ENCODE data around the gene CPN2. TPM values are rescaled to one million over a fixed set of nuclear protein-coding genes. Genes with fewer than 3 reads are reported as not detected.
A peak's percentile ranks its signal among the peaks of the same experiment; 100 is the strongest.

The CPN2 gene
- total RNA-seq, 2 donors from 2014 or later = 0.15 TPM; not detected in 1

- no peak for TF ChIP-seq CTCF (IDR thresholded peaks at IDR 0.05)
- no peaks in the 10 kb centered on the region for H3K4me1 ChIP-seq
- H3K27me3 ChIP-seq = no peaks in the 10 kb centered on the region
- no peaks in the 10 kb centered on the region for H3K9me3 ChIP-seq
- intact Hi-C loops (cut with DNase I) = no loop called here
- no peak overlapping the region for H3K4me3 ChIP-seq
- no peak for DNase-seq
- H3K27ac ChIP-seq = no peak overlapping the region
- no peak overlapping the region for H3K9ac ChIP-seq (ENCODE audit: low read depth in 2 of 2, low read length in 2 of 2)
- H3K36me3 ChIP-seq = no peaks in the 10 kb centered on the region
Observed at GRCh38 chr3:194303749-194304148, 47.4 kb downstream of the CPN2 start.

- Histone ChIP-seq H3K27me3 (peaks cover 1% of the 10 kb centered on the region), H3K36me3 (no peaks in the 10 kb centered on the region), H3K4me3 (no peak overlapping the region), H3K9ac (ENCODE audit: low read depth in 2 of 2, low read length in 2 of 2) (no peak overlapping the region), H3K27ac (no peak overlapping the region), H3K4me1 (no peaks in the 10 kb centered on the region), H3K9me3 (no peaks in the 10 kb centered on the region)
- DNase-seq = no peak
- TF ChIP-seq CTCF (IDR thresholded peaks at IDR 0.05) = no peak
- intact Hi-C loops (cut with DNase I) = no loop called here
Observed at GRCh38 chr3:194301730-194302129, 49.4 kb downstream of the CPN2 start.

GRCh38 chr3:194300936-194301335, 50.2 kb downstream of the CPN2 start:
- no peaks in the 10 kb centered on the region for H3K4me1 ChIP-seq
- no peak for TF ChIP-seq CTCF (IDR thresholded peaks at IDR 0.05)
- H3K27me3 ChIP-seq = peaks cover 4% of the 10 kb centered on the region
- DNase-seq = no peak
- H3K36me3 ChIP-seq = no peaks in the 10 kb centered on the region
- no peaks in the 10 kb centered on the region for H3K9me3 ChIP-seq
- H3K9ac ChIP-seq (ENCODE audit: low read depth in 2 of 2, low read length in 2 of 2) = no peak overlapping the region
- no peak overlapping the region for H3K27ac ChIP-seq
- intact Hi-C loops (cut with DNase I) = no loop called here
- H3K4me3 ChIP-seq = no peak overlapping the region

- Histone ChIP-seq H3K4me3 (no peak overlapping the region), H3K9ac (ENCODE audit: low read depth in 2 of 2, low read length in 2 of 2) (no peak overlapping the region), H3K9me3 (no peaks in the 10 kb centered on the region), H3K27ac (no peak overlapping the region), H3K27me3 (peaks cover 4% of the 10 kb centered on the region), H3K36me3 (no peaks in the 10 kb centered on the region), H3K4me1 (no peaks in the 10 kb centered on the region)
- peak; percentile 49 for DNase-seq
- intact Hi-C loops (cut with DNase I) = no loop called here
- no peak for TF ChIP-seq CTCF (IDR thresholded peaks at IDR 0.05)
Observed at GRCh38 chr3:194300382-194300758, 50.8 kb downstream of the CPN2 start.

GRCh38 chr3:194298331-194299227, 52.5 kb downstream of the CPN2 start:
- H3K36me3 ChIP-seq = no peaks in the 10 kb centered on the region
- no peak for TF ChIP-seq CTCF (IDR thresholded peaks at IDR 0.05)
- H3K27me3 ChIP-seq = peaks cover 4% of the 10 kb centered on the region
- DNase-seq = no peak
- H3K9me3 ChIP-seq = no peaks in the 10 kb centered on the region
- H3K4me1 ChIP-seq = no peaks in the 10 kb centered on the region
- intact Hi-C loops (cut with DNase I) = no loop called here
- no peak overlapping the region for H3K4me3 ChIP-seq
- H3K9ac ChIP-seq (ENCODE audit: low read depth in 2 of 2, low read length in 2 of 2) = no peak overlapping the region
- no peak overlapping the region for H3K27ac ChIP-seq

All from colonic mucosa (tissue), 4 donors.